CMK (cell line): Measurements from ENCODE around the gene OMA1.
"Not testable (repeated sequence)": the region's sequence is repeated elsewhere in the genome, so short reads cannot be mapped to it uniquely, and the experiment has no call there.

ENCODE experiments used
- DNase-seq: peaks from one replicate; pipeline ENCODE4 v3.0.0-alpha.2; 2010; ENCODE audit warnings: low read depth

Gene OMA1

DNA sequence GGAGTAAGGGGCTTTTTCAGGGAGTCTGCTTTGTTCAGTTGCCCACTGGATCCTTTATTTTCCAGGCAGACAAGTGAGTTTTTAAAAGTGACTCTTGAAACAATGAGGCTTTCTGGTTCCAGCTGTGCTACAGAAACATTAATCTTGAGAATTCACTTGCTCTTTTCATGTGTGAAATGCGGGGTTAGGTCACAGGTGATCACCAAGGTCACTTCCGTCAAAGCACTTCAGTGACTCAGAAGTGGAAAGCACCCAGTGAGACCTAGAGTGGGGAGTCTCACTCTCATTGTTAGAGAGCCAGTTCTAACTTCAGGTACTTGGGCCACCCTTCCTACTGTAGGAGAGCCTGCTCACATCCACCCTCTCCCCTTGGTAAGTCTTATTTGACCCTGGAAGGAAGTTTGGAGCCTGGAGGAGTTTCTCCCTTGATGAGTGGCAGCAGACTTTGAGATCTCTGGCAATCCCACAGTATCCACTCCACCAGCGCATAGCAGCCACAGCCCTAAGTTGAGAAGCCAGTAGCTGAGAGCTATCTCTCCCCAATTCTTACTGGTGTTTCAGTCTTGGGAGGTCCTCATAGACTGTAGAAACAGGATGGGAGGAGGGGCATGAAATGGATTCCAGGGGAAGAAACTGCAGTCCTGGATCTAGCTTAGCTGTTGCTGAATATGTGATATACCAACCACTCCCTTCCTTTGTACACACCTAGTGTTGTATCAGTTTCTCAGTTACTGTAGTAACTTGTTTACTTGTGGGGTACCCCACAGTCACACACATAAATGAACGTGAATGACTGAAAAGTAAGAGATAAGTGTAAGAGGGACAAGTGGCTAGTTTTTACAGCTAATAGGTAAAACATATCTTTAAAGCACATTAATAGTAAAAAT, 27.4 kb upstream of the OMA1 start:
- DNase-seq: no peak

DNA sequence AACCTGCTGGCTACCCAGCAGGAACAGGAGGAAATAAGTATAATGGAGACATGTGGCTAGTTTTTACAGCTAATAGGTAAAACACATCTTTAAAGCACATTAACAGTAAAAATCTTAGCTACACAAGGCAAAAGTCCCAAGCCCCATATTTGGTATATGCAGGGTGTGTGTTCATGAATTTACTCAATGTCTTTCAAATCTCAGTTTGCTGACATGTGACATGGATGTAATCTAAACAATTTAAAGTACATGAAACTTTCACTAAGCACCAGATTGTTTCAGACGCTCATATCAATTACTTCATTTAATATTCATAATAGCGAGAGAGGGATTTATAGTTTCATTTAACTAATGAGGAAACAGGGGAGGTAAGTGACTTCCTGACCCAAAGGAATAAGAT, 26.6 kb upstream of the OMA1 start:
- DNase-seq: no peak

DNA sequence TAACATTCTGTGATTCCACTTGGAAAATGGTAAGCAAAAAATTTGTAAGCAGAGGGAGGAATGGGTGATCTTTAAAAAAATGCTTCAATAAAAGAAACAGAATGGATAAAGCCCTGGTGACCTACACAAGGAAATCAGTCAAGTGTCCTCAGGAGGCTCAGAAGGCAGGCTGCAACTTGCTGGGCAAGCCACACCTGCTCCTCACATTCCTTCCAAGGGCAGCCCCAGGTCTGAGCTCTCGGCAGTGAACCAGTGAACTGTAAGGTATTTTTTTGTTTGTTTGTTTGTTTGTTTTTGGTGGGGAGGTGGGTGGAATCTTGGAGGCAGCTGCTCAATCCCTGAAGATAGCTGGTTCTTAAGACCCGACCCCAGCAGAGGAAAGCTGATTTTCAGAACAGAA, 26.2 kb upstream of the OMA1 start:
- DNase-seq: no peak

DNA sequence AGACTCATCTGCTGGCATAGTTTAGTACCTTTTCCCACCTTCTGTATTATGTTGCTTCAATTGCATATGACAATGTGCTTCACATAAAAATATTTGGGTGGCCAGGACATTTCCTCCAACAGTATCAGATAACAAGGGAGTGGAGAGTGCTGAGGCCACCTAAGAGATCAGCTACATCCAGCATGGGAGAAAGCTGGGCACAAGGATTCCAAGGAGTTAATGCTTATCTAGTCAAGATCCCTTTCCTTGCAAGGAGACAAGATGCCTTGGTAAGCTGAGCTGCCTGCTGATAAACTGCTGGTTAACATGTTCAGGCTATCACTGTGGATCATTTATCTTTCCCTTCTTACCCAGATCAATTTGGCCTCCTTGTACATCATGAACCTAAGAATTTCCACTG, 25.1 kb upstream of the OMA1 start:
- no peak for DNase-seq

DNA sequence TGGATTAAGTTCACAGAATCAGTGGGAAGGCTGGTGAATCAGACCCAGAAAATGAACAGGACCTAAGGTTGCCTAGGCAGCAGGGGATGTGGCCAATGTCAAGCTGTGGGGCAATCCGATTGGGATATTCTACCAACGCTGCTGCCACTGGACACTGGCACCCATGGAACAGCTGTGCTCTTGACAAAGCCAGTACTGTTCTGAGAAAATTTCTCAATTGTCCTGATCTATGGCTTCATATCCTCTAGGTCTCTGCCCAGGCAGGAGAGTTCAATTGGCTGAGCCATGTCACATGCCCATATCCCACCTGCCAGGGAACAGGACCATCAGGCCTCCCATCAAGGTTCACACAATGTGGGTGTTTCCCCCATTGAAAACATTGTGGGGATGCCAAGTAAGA, 24.3 kb upstream of the OMA1 start:
- no peak for DNase-seq

DNA sequence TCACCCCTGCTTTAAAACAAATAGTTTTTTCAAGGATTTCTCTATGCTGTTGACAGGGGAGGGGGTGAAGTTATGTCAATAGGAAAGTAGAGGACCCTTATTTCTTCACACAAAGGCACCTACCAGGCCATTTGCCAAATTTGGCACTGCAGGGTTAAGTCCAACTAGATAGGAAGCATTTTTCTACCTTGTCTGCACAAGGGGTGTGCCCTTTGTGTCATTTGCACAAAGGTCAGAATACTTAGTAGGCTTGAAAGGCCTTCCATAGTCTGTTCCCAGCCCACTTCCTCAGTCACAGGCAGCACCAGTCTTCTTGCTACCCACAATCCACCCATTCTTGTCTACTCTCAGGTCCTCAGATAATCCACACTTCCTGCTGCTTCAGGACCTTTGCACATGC, 23.6 kb upstream of the OMA1 start:
- DNase-seq: no peak

DNA sequence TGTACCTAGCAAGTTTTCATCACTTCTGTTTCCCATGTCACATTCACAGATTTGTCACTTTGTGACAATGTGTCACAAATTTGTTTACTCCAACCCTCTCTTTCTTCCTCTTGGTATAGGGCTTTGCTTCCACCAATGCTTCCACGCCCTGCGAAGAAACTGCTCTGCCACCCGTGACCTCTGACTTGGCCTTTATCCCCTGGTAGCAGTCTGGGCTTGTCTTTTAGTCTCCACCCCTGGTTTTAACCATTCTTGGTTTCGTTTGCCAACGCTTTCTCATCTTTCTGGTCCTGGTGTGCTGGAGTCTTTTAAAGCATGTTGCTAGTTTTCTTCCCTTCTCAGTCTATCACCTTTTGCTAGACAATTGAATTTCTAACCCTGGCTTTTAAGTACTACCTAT, 22.4 kb upstream of the OMA1 start:
- no peak for DNase-seq

DNA sequence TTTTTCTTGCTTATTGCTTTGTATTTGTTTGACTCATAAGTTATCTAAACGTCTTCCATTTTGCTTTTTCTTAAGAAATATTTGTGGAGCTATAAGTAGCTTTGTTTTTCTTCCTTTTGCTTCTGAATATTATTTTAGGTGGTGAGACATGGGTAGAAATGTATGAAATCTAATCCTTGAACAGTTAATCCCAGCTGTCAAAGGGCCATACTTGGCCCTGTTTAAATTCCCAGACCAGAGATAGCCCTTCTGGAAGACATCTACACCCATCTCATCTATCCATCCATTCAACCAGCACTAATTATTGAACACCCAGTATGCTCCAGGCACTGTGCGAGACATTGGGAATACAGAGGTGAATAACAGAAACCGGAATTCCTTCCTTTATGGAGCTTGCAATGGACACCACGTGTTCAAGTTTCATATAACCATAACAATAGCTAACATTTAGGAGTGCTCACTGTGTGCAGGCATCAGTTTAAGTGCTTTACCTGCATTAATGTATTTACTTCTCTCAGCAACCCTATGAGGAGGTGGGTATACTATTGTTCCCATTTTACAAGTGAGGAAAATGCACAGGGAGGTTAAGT, 21.8 kb upstream of the OMA1 start:
- no peak for DNase-seq

DNA sequence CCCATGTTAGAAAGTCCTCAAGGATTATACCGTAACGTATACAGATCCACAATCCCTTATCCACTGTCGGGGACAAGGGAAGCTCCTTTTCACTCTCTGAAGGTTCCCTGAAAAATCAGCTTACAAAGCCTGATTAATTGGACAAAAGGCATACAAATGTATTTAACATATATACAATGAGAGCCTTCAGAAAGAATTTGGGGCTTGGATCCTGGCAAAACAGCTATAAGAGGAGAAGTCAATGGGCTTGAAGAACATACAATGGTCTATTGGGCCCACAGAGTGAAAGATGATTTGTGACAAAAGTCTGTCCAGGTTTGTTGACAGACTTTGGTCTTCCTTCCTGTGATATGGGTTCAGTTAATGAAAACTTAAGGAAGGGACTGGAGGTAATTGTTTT, 19.8 kb upstream of the OMA1 start:
- DNase-seq: no peak

DNA sequence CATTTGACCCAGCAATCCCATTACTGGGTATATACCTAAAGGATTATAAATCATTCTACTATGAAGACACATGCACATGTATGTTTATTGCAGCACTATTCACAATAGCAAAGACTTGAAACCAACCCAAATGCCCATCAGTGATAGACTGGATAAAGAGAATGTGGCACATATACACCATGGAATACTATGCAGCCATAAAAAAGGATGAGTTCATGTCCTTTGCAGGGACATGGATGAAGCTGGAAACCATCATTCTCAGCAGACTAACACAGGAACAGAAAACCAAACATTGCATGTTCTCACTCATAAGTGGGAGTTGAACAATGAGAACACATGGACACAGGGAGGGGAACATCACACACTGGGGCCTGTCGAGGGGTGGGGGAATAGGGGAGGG, 17.2 kb upstream of the OMA1 start:
- DNase-seq: not testable (repeated sequence)

DNA sequence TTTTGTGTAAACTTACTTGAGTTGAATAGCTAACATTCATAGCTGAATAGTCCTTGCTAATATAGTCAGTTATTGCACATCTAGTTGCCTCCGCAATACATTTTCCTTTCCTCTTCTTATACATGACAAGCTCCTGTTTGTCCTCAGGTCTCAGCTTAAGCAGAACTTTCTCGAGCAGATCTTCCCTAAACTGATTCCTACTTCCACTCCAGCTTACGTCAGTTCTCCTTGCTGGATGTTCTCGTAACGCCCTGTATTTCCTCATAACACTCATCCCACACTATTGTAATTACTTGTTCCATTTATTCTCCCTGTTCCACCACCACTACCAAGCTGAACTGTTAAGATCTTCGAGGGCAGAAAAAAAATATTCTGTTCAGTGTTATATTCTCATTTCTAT, 15.1 kb upstream of the OMA1 start:
- DNase-seq: no peak

DNA sequence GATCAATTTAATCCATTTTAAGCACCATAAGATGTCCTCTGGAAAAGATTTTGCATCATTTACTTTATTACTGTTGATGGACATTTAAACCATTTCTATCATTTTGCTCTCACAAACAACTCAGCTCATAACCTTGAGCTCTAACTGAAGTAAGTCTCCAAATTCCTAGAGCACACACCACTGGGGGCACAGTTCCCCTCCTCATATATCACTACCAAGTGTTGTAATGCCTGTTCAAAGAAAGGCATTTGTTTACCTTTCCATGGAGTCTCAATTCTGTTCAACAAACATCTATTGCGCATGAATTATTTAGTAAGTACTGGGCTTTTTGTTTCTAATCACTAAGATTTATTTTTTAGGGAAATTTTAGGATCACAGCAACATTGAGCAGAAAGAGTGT, 8.9 kb upstream of the OMA1 start:
- DNase-seq: no peak

DNA sequence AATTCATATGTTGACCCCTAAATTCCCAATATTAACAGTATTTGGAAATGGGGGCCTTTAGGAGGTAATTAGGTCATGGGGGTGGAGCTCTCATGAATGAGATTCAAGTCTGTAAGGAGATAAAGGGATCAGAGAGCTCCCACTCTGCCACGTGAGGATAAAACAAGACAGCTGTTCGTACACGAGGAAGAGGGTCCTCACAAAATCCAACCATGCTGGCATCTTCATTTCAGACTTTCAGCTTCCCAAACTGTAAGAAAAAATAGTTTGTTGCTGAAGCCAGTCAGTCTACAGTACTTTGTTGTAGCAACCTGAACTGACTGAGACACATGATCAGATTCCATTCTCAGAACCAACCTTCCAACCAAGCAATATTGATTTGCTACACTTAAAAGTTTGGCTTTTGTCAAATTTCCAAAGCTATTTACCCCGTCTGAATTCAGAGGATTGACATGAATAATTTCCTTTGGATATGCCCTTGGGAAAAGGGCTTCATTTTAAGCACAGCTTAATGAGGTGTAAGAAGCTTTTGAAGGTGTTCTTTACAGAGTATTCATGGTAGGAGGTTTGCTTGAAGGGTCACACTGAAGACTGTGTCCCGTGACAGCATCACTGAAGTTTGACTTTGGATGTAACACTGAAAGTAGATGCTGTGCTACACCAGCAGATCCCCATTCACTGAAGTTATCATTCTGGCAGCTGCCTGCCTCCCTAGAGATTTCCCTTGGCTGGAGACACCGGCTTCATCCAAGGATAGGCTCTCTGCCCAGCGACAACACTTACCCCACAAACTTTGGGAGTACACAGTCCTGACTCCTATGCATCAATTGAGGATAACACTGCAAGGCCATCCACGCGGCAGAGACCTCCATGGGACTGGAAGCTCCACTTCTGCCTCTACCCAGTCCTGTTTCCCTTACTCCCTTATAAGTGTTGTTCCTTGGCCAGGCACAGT, 4.9 kb upstream of the OMA1 start:
- no peak for DNase-seq

DNA sequence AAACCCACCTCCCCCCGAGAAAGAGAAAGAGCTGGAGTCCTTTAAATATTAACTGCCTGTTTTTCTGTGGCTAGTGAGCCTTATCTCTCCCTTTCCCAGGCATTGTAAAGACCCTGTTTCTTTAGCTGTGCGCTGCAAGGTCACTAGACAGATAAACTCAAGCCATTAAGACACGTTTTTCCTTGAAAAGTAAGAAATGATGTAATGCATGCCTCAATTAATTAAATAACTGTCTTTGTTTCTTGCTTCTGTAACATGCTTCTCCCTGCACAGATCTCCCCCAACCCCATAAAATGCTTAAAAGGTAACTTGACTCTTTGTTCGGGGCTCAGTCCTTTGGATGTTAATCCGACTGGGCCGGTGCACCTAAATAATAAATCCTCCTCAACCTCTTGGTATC, 2.8 kb upstream of the OMA1 start:
- peak; percentile 27 for DNase-seq

DNA sequence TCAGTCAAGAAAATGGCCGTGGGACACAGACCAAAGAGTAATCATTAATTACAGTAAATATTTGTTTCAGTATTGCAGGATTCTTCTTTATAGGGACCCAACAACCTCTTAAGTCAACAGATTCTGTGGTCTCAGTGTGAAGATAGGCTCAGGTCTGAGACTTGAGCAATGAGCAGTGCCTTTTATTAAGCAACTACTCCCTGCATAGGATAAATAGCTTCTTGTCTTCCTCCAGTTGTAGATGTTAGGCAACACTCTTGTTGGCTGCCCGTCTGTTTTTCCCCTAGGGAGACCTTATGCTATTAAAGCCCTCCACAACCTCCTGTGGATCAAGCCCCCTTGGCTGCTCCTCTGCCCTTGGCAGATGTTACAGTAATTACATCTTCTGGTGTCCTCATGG, 1.8 kb upstream of the OMA1 start:
- no peak for DNase-seq

DNA sequence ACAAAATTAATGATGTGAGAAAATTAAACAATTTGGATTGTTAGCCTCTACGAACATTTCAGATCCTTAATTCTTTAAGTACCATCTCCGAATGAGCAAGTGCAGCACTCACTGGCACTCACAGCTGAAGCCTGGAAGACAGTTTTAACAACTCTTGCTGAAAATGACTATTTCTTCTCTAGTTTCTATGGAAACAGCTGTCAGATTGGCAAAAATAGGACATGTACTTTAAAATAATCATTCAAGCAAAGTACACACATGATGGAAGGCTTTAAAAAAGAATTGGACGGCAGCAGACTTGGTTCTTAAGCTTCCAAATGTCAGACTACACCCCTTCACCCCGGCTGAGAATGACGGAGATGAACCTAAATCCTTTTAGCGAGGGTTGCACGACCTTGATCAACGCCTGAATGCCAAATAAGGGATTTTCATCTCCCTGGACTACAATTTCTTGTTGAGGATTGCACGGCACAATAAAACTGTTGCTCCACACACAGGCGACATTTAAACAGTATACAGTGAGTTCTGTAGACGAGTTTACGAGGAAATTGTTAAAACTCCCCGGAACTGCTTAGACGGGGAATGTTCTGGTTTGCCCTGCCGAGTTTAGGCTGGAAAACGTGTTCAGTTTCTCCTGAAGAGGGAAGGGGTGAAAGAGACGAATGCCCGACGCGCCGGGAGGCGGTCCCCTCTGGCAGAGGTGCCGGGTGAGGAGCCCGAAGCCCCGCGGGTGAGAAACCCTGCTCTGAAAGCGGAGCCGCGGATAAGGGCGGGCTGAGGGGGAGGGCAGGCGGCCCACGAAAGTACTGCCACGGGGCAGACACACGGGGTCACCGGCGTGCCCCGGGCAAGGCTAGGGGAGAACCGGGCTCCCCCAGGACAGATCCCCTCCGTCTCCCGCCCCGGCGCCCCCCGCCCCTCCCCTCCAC, 671 bp downstream of the OMA1 start:
- peak; percentile 65 for DNase-seq

DNA sequence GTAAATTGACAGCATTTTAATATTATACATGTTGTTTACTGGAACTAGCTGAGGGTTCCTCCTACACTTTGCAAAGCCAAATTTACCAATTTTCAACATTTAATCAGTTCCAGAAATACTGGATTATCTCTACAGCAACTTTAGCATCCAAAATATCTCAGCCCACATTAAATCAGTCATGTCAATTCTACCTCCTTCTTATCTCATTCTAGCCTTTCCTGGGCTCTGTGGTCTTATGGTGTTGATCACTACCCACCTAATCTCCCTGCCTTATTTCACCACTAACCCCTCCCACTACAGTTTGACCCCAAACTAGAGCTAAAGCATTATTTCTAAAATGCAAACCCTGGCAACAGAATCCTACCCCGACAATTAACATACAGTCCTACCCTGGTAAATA, 3.3 kb downstream of the OMA1 start:
- no peak for DNase-seq

DNA sequence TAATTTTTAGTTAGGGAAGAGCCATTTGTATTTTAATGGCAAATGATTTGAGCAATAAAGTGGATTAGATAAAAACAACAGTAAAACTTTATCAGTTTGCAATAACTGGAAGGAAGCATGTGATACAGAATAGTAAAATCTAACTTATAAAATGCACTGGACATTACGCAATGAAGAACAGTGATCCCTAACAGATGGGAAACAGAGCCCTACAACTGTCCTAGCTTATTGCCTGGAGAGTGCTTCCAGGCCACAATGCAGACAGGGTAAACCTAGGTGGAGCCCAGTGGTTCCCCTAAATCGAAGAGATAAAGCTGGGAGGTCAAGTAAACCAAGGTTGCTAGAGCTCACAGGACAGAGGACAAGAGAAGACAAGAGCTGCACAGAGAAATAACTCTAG, 7.0 kb downstream of the OMA1 start:
- DNase-seq: no peak

DNA sequence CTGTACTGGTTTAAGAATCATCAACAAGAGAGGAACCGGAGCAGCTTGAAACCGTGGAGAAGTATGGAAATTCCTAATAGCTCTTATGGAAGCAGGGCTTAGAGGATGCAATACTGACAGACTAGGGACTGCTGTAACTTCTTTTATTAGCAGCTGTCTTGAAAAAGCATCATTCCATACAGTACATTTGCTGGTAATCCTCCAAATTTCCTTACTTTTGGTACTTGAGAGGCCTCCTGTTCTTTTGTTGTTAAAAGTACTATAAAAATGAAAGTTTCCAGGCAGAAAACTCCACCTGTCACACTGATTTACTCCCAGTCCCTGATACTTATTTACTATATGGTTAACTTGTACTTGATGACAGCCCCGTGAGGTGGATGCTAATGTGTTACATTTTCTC, 7.7 kb downstream of the OMA1 start:
- no peak for DNase-seq

DNA sequence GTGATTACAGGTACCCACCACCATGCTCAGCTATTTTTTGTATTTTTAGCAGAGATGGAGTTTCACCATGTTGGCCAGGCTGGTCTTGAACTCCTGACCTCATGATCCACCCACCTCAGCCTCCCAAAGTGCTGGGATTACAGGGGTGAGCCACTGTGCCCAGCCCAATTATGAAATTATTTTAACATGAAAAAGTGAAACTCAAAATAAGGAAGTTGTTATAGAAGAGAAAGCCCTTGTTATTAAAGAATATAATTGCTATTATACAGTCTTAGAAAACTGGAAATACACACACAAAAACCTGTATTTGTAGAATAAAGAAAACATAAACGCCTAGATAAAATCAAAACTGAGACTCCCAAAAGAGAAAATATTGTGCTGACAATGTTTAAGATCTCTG, 14.7 kb downstream of the OMA1 start:
- not testable (repeated sequence) for DNase-seq

DNA sequence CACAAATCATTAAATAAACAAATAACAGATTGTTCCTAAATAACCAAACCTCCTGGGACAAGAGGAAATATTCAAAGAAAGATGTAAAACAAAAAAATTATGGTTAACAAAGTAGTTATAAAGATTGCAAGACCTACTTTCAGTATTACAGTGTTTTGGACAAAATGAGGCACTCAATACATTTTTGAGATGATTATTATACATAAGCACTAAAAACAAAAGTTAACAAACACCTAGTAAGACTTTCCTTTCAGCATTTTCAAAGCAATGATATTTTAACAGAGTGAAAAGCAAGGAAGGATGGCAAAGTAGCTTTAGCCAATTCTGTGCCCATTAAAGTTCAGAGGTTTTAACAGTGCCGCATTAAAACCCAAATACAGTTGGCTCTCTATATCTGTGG, 17.2 kb downstream of the OMA1 start:
- DNase-seq: no peak

DNA sequence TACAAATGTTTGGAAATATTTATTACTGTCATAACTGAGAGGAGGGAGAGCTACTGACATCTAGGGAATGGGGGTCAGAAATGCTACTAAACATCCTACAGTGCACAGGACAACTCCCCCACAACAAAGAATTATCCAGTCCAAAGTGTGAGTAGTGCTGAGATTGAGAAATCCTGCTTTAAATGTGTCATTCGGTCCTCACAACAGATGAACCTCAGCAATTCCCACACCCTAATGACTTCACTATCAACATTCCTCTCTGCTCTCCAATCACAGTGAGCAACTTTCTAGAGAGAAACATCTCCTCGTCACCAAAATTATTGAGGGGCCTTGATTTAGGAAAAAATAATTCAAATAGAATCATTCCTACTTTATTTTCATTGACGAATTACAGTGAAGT, 18.0 kb downstream of the OMA1 start:
- no peak for DNase-seq
